Spinal cord (tissue), 10 donors: ENCODE results near the gene NCAPH2. TPM values are rescaled to one million over a fixed set of nuclear protein-coding genes. Genes with fewer than 3 reads are reported as not detected.
A peak's percentile ranks its signal among the peaks of the same experiment; 100 is the strongest.

Experiments used
- DNase-seq, 6 donors: peaks; one replicate each; pipeline versions ENCODE4 v3.0.0 to v3.0.0-alpha.2; 2013 to 2015; ENCODE audit warnings: low spot score in 6 of 6, low read depth in 4 of 6
- H3K27ac ChIP-seq: one replicate; pipeline ENCODE4 v1.5.1; 2013; ENCODE audit warnings: low read depth, low read length, control low read depth
- H3K27me3 ChIP-seq: one replicate; pipeline ENCODE4 v1.6.1; 2013; ENCODE audit warnings: low read length; ENCODE audit not compliant: control insufficient read depth, insufficient read depth
- H3K36me3 ChIP-seq: one replicate; pipeline ENCODE4 v1.6.1; 2013; ENCODE audit warnings: low read length; ENCODE audit not compliant: control insufficient read depth, insufficient read depth
- H3K4me1 ChIP-seq: one replicate; pipeline ENCODE4 v1.6.1; 2013; ENCODE audit warnings: low read length; ENCODE audit not compliant: control insufficient read depth, insufficient read depth
- H3K4me3 ChIP-seq: one replicate; pipeline ENCODE4 v1.5.1; 2013; ENCODE audit warnings: low read depth, low read length, control low read depth
- H3K9me3 ChIP-seq: one replicate; pipeline ENCODE4 v1.6.1; 2013; ENCODE audit warnings: low read length; ENCODE audit not compliant: control insufficient read depth, insufficient read depth
- WGBS: methylation state at CpG from one replicate; pipeline ENCODE4 v1.1.5; 2013; ENCODE audit warnings: missing lambda C conversion rate; ENCODE audit not compliant: insufficient coverage; 5-methylcytosine and 5-hydroxymethylcytosine counted together
- polyA plus RNA-seq, 2 donors: library from polyadenylated mRNA; unstranded; fragments of 120-200 nt; gene quantifications; one replicate each; pipeline ENCODE4 v1.2.1, GENCODE V29; 2013; ENCODE audit not compliant: insufficient read length in 2 of 2
- total RNA-seq, 2 donors: library from RNA; depleted of rRNA in 1 of 2; stranded (reverse); fragments of 120-200 nt in 1 of 2; fragments of >200 nt in 1 of 2; gene quantifications; one replicate each; pipeline versions ENCODE4 v1.2.3 to v1.2.4, GENCODE V29; 2013 to 2014
- donor health status: healthy.

The NCAPH2 gene
- total and polyA plus RNA-seq, 4 donors, result 32.8 to 86.9 (median 67.9) TPM

DNA sequence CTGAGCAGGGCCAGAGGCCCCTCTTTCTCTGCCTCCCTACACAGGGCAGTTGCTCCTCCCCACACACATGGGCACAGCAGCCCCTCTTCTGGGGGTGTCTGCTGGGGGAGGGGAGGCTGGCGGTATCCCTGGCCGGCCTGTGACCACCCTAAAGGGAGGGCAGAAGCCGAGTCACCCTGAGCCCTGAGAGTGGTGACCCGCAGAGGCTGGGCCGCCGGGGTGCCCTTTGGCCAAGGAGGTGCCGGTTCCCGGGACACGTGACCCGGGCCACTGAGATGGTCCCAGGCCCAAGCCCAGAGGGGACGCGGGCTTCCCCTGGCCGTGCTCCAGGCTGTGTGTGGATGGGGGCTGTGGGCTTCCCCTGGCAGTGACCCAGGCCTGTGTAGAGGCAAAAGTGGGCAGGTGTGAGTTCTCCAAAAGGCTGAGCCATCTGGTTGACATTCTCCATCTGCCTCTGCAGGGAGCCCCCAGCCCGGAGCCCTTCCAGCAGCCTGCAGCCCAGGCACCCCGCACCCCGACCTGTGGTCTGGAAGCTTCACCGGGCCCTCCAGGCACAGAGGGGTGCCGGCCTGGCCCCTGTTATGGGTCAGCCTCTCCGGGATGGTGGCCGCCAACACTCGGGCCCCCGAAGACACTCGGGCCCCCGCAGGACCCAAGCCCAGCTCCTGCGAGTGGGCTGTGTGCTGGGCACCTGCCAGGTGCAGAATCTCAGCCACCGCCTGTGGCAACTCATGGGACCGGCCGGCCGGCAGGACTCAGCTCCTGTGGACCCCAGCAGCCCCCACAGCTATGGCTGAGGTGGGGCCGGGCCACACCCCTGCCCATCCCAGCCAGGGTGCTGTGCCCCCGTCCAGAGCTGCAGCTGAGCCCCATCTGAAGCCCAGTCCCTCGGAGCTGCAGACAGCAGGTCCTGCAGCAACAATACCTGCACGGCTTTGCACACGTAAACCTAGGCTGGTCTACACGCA, 25.6 kb upstream of the NCAPH2 start:
- H3K4me3 ChIP-seq, result no peak overlapping the region
- DNase-seq, result peak in 2 of 6 donors; percentile 23 to 37
- no peaks in the 10 kb centered on the region for H3K36me3 ChIP-seq
- no peaks in the 10 kb centered on the region for H3K9me3 ChIP-seq
- H3K27me3 ChIP-seq, result peaks cover 44% of the 10 kb centered on the region
- H3K27ac ChIP-seq, result no peak overlapping the region
- H3K4me1 ChIP-seq, result peaks cover 15% of the 10 kb centered on the region
- 75% methylated on average over 33 of the region's 35 CpGs for whole genome bisulfite sequencing

DNA sequence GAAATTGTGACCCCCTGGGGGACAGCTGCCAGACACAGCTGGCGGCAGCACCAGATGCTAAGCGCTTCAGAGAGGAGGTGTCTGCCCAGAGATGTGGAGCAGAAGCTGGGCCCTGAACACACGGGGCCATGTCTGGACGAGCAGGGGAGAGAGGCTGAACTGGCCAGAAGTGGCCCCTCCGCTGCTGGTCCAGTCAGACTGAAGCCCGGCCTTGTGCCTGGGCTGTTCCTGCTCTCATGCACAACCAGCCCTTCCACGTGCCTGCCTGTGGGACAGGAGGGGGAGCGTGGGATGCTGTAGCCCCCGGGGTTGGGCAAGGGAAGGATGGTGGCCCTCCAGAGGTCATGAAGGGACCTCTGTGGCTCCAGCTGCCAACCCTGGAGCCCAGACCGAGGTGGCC, 24.9 kb upstream of the NCAPH2 start:
- no peak overlapping the region for H3K27ac ChIP-seq
- peak in 1 of 6 donors; percentile 12 for DNase-seq
- H3K4me1 ChIP-seq, result peaks cover 15% of the 10 kb centered on the region
- peaks cover 44% of the 10 kb centered on the region for H3K27me3 ChIP-seq
- H3K4me3 ChIP-seq, result no peak overlapping the region
- H3K36me3 ChIP-seq, result no peaks in the 10 kb centered on the region
- 78% methylated on average over 10 of the region's 10 CpGs for WGBS
- H3K9me3 ChIP-seq, result no peaks in the 10 kb centered on the region

DNA sequence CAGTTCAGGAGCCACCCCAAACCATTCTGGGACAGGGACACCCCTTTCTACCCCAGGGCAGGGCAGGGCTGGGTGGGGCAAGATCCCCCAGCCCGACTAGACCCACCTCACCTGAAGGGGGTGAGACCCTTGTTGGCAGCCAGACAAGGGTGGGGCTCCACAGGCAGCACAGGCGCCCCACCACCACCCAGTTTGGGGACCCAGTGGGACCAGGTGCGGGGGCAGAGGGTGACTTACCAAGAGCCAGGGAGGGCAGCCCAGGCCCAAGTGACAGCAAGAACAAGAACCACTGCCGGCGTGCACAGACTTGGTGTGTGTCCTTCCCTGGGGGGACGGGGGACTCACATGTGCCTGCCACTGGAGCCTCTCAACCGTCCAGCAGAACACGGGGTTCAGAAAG, 24.5 kb upstream of the NCAPH2 start:
- H3K9me3 ChIP-seq, result no peaks in the 10 kb centered on the region
- no peak for DNase-seq
- 92% methylated on average over 7 of the region's 8 CpGs for WGBS
- H3K27me3 ChIP-seq, result peaks cover 43% of the 10 kb centered on the region
- peaks cover 15% of the 10 kb centered on the region for H3K4me1 ChIP-seq
- no peaks in the 10 kb centered on the region for H3K36me3 ChIP-seq
- H3K27ac ChIP-seq, result no peak overlapping the region
- no peak overlapping the region for H3K4me3 ChIP-seq

DNA sequence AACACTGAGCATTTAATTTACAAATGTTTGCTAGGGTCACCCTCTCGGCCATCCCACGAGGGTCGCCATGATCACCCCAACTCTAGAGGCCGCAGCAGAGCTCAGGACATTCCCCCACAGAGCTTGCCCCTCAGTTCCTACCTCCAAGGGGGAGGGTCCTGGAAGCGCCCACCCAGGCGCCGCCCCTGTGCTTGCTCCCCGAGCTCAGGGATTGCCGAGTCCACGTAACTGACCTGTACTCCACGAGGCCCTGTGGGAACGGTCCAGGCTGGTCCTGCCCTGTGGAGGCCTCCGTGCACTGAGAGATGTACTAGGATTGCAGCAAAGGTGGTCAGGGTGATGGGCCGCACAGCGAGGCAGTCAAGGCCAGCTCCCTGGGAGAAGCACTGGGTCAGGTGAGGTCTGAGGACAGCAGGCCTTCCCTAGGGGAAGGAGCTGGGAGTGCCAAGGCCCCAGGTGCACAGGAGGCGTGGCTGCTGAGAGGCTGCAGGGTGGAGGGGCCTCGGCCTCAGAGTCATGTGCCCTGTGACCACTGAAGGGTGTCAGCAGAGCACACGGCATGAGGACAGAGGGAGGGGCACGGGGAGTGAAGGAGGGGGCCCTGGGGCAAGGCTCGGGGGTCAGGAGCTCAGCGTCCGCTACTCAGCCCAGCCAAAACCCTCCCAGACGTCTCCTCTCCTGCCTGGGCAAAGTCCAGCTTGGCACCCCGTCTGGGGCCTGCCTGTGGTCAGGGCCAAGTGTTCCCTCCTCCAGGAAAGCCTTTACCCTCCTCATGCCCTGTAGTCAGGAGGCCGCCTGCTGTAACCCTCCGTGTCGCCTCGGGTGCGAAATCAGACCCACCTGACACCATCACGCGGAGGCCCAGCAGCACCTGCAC, 23.8 kb upstream of the NCAPH2 start:
- DNase-seq, result no peak
- Histone ChIP-seq H3K36me3 (no peaks in the 10 kb centered on the region), H3K4me3 (no peak overlapping the region), H3K4me1 (peaks cover 15% of the 10 kb centered on the region), H3K9me3 (no peaks in the 10 kb centered on the region), H3K27ac (no peak overlapping the region), H3K27me3 (peaks cover 39% of the 10 kb centered on the region)
- 86% methylated on average over 29 of the region's 31 CpGs for WGBS

DNA sequence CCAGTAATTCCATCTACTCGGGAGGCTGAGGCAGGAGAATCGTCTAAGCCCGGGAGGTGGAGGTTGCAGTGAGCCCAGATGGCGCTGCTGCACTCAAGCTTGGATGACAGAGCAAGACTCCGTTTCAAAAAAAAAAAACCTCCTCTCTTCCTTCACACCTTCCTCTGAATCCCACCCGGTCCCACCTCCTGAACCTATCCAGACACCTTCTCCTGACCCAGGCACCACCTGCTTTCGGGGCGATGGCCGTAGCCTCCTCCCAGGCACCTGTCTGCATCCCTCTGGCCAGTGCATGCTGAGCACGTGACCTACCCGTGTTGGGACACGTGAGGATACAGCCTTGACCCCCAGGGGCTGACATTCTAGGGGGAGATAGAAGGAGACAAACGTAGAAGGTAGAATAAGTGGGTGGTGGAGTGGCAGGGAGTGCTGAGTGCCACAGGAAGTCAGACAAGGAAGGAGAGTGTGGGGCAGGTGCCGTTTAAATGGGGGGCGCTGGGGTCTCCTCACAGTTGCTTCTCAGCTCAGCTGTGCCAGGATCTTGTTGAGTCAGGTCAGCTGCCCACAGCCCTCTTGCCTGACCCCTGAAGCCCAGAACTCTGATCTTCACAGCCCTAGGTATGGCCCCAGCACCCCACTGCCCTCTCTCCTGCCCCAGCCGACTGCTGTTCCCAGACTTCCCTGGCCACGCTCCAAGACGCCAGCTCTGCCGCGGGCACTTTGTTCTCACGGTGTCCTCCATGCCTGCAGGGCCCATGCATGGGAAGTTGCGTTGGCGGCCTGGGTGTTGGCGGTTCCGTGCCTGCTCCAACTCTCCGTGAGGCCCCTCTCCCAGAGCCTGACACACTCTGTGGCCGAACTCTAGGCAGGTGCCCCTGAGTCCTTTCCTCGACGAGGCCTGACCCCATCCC, 22.5 kb upstream of the NCAPH2 start:
- Histone ChIP-seq H3K27me3 (peaks cover 26% of the 10 kb centered on the region), H3K36me3 (no peaks in the 10 kb centered on the region), H3K9me3 (no peaks in the 10 kb centered on the region), H3K4me1 (peaks cover 15% of the 10 kb centered on the region), H3K4me3 (no peak overlapping the region), H3K27ac (no peak overlapping the region)
- WGBS, result 70% methylated on average over 27 of the region's 29 CpGs
- DNase-seq, result no peak

DNA sequence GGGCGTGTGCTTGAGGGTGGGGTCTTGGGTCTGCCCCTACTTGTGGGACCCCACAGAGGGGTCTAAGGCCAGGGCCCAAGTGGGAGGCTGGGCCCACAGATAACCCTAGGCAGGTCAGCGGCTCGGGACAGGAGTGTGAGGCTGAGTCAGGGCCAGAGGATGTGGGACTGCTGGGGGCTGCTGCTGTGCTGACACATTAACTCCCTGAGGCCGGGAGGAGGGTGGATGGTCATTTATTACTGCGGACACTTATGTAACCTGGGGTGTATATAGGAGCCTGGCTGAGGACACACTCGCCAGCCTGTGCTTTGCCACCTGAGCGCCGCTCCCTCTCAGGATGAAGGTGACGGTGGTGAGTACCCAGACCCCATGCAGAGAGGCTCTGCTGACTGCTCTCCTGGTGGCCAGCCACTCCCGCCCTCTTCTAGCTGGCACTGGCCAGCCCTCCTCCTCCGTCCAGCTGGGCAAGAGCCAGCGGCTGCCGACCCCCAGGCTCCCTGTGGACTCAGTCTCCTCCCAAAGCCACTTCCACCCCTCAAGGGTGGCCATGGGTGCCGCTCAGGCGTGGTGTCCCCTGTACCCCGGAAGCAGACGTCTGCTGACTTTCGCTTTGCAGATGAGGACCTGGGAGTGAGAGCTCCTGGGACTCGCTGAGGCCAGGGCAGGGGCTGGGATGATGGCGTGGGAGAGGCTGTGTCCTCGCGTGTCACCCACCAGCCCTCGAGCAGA, 21.3 kb upstream of the NCAPH2 start, which contains the start of gene MIOX:
MIOX (plus strand) TSS at position 299 of the 729 bp plus-strand sequence; CDS start at position 338, 39 bp downstream.
- H3K4me1 ChIP-seq, result peaks cover 10% of the 10 kb centered on the region
- H3K27me3 ChIP-seq, result peaks cover 16% of the 10 kb centered on the region
- no peaks in the 10 kb centered on the region for H3K36me3 ChIP-seq
- H3K27ac ChIP-seq, result no peak within 1 kb of the TSS
- no peaks in the 10 kb centered on the region for H3K9me3 ChIP-seq
- WGBS, result 72% methylated on average over 19 of the region's 23 CpGs
- no peak for DNase-seq
- no peak within 1 kb of the TSS for H3K4me3 ChIP-seq

DNA sequence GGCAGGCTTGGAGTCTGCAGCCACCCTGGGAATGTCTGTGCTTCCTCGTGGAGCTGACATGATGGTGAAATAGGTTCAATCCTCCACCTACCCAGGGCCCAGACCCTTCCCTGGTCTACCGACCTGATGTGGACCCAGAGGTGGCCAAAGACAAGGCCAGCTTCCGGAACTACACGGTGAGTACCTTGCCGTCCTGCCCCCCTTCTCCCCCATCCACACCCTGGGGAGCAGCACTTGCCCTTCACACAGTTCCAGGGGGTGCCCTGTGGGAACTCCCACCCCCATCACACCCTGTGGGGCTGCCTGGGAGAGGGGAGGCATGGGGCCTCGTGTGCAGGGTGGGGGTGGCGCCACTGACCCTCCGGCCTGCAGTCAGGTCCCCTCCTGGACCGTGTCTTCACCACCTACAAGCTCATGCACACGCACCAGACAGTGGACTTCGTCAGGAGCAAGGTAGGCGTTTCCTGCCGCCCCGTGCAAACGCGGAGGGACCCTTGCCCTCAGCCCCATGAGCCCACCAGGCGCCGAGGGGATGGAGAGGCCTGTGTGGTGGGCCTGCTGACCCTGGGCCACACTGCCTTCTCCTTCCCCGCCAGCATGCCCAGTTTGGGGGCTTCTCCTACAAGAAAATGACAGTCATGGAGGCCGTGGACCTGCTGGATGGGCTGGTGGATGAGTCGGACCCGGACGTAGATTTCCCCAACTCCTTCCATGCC, 20.6 kb upstream of the NCAPH2 start:
- DNase-seq, result no peak
- no peak overlapping the region for H3K27ac ChIP-seq
- H3K4me3 ChIP-seq, result no peak overlapping the region
- WGBS, result 84% methylated on average over 21 of the region's 23 CpGs
- no peaks in the 10 kb centered on the region for H3K9me3 ChIP-seq
- H3K4me1 ChIP-seq, result peaks cover 6% of the 10 kb centered on the region
- H3K36me3 ChIP-seq, result no peaks in the 10 kb centered on the region
- H3K27me3 ChIP-seq, result peaks cover 9% of the 10 kb centered on the region

DNA sequence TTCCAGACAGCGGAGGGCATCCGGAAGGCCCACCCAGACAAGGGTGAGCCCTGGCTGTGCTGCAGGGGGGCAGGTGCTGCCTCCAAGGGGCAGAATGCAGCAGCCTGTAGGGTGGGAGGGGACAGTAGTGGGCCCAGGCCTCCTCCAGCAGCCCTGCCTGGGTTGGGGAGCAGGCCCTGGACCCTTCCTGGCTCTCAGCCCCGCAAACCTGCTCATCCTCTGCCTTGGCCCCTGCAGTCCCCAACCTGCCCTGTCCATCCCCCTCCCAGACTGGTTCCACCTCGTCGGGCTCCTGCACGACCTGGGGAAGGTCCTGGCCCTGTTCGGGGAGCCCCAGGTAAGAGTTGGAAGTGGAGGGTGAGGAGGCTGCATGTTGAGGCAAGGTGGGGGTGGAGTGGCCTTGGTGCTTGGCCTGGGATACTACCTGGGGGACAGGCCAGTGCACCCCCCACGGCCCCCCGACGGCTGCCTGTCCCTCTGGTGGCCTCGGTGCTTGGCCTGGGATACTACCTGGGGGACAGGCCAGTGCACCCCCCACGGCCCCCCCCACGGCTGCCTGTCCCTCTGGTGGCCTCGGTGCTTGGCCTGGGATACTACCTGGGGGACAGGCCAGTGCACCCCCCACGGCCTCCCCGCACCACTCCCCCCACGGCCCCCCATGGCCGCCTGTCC, 19.9 kb upstream of the NCAPH2 start:
- H3K4me3 ChIP-seq, result no peak overlapping the region
- no peak overlapping the region for H3K27ac ChIP-seq
- peaks cover 4% of the 10 kb centered on the region for H3K27me3 ChIP-seq
- 75% methylated on average over 11 of the region's 18 CpGs for WGBS
- no peak for DNase-seq
- peaks cover under 1% of the 10 kb centered on the region for H3K4me1 ChIP-seq
- no peaks in the 10 kb centered on the region for H3K9me3 ChIP-seq
- no peaks in the 10 kb centered on the region for H3K36me3 ChIP-seq
